ENCODE data around the gene ATP1A4. TPM values are rescaled to one million over a fixed set of nuclear protein-coding genes. Genes with fewer than 3 reads are reported as not detected.

Gene ATP1A4
- total and polyA plus RNA-seq, 9 of the 15 experiments (the other 6 are each of a cell fraction or from before 2014, with no cell fraction given): 0.07 TPM; not detected in 8

GRCh38 chr1:160158534-160158933 is 7.1 kb downstream of the ATP1A4 start (continued):
- TF ChIP-seq ARNT (IDR thresholded peaks at IDR 0.05) (no peak), POLR2A (conservative IDR thresholded peaks at IDR 0.05) (no peak), CBFA2T2 (conservative IDR thresholded peaks at IDR 0.05) (0 out of 2 replicates have a peak, but pooled peaks have one; percentile 27), ZBTB33 (CRISPR knock-in tag; IDR thresholded peaks at IDR 0.05) (no peak), ZNF12 (CRISPR knock-in tag; IDR thresholded peaks at IDR 0.05) (no peak), SAFB2 (IDR thresholded peaks at IDR 0.05; ENCODE audit: borderline replicate concordance, low read depth, low read length, severe bottlenecking) (no peak), E2F1 (CRISPR knock-in tag; IDR thresholded peaks at IDR 0.05) (no peak), E2F6 (IDR thresholded peaks at IDR 0.05; ENCODE audit: borderline replicate concordance in 1 of 2, extremely low read depth in 1 of 2, insufficient read depth in 1 of 2, insufficient read length in 1 of 2, low read depth in 1 of 2, low read length in 1 of 2, poor library complexity in 1 of 2, severe bottlenecking in 1 of 2) (no peak), SETDB1 (IDR thresholded peaks at IDR 0.05; ENCODE audit: low read length) (no peak), U2AF2 (optimal IDR thresholded peaks at IDR 0.05; ENCODE audit: low read depth, low read length) (no peak)

All from K562 (cell line).